Astrocyte of the cerebellum (primary cell): ENCODE measurements around the gene TTLL11.

Experiments used
- DNase-seq: peaks from one replicate; pipeline ENCODE4 v3.0.0-alpha.2; 2011; ENCODE audit warnings: low read depth
- H3K4me3 ChIP-seq: 2 replicates; pipeline ENCODE4 v1.5.1; 2011; ENCODE audit warnings: mild to moderate bottlenecking, low read depth, low read length, moderate library complexity
- in situ Hi-C: cut with HindIII; loops from 2 replicates; pipeline ENCODE4 v1.10.0; 2017; ENCODE audit warnings: low sequenced_read_pairs
- TF ChIP-seq, protein P1 (sequence below): IDR thresholded peaks from 2 replicates; pipeline ENCODE4 v1.5.1; 2012; ENCODE audit warnings: low read length, low read depth, moderate library complexity, mild to moderate bottlenecking; ENCODE audit errors: missing control alignments

TTLL11 gene

DNA sequence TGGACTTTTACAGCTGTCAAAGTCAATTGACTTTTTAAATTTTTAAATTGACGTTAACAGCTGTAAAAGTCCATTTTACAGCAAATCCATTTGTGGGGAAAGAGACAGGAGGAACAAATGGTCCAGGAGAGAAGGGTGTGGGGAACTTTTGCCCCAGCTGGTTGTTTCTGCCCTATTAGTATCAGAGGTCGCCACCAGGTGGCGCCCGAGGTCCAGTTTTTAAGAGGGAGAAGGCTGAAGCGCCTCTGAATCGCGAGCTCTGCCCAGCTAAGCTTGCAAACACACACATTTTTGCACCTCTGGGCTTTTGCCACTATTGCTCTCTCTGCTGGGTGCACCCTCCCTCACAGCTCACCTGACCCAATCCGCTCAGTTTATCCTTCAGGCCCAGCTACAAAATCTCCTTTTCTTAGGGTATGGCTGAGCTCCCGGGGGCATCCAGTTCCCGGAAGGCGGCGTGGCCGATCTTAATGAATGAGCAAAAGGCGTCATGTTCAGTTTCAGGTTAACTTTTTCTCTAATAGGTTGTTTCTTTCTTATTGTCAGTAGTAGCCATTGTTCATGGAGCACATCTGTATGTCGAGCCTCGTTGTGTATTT lies 6.3 kb upstream of the TTLL11 start:
- no peak overlapping the region for H3K4me3 ChIP-seq
- TF ChIP-seq, protein P1, sequence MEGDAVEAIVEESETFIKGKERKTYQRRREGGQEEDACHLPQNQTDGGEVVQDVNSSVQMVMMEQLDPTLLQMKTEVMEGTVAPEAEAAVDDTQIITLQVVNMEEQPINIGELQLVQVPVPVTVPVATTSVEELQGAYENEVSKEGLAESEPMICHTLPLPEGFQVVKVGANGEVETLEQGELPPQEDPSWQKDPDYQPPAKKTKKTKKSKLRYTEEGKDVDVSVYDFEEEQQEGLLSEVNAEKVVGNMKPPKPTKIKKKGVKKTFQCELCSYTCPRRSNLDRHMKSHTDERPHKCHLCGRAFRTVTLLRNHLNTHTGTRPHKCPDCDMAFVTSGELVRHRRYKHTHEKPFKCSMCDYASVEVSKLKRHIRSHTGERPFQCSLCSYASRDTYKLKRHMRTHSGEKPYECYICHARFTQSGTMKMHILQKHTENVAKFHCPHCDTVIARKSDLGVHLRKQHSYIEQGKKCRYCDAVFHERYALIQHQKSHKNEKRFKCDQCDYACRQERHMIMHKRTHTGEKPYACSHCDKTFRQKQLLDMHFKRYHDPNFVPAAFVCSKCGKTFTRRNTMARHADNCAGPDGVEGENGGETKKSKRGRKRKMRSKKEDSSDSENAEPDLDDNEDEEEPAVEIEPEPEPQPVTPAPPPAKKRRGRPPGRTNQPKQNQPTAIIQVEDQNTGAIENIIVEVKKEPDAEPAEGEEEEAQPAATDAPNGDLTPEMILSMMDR: peak; percentile 82
- in situ Hi-C loops: no loop called here
- peak; percentile 48 for DNase-seq

DNA sequence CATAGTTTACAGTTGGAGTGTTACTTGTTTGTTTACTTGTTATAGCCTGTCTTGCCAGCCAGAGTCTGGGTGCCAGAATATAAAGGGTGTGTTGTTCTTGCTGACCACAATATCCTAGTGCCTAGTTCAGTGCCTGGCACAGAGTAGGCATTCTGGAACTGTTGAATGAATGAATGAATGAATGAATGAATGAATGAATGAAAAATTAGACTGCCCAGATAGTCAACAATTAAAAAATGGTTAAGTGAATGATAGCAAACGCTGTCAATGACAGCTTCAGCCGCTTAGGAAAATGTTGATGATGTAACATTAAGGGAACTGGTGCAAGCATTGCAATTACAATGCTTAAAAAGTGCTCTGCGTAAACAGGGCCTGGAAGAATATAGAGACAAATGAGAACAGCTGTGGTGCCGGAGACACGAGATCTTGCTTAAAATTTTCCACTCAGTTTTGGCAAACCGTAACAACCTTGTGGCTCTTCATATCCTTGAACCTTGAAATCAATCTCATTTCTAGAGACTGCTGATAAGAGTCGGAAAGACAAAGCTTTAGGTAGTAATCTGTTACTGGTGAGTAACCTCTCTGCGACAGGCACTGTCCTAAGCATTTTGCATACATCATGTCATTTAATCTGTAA lies 4.7 kb upstream of the TTLL11 start:
- H3K4me3 ChIP-seq: no peak overlapping the region
- TF ChIP-seq, protein P1: no peak
- DNase-seq: no peak
- in situ Hi-C loops: no loop called here

DNA sequence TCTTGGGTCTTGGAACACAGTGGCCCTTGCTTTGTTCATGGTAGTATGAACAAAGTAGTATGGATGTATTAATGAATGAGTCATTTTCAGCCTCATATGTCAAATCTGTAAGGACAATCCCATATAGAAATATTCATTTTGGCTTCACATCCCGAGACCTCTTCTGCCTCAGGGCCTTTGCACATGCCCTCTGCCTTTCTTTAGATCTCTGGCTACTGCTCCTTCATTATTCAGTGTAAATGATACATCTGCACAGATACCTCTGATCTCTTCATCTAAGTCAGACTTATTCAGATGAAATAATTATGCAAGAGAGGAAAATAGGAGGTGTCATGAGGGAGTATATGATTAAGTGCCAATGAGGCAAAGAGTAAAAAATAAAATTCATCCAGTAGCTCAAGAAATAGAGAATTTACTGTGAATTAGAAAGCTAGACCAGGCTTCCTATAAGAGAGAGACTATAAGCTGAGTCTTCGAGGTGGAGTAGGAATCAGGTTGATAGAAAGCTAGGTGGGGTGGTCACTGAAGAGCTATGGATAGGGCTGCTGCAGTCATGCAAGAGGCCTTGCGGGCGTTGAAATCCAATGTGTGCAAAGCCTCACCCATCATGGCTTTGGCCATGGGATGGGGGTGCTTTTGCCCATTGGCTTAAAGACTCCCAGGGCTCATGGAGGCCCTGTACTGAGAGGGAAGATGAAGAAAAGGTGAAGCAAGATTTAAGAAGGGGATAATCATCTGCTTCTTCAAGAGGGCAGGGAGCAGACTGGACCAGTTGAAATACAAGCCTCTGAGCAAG lies 3.7 kb upstream of the TTLL11 start:
- no peak for DNase-seq
- in situ Hi-C loops: no loop called here
- TF ChIP-seq, protein P1: no peak
- no peak overlapping the region for H3K4me3 ChIP-seq

DNA sequence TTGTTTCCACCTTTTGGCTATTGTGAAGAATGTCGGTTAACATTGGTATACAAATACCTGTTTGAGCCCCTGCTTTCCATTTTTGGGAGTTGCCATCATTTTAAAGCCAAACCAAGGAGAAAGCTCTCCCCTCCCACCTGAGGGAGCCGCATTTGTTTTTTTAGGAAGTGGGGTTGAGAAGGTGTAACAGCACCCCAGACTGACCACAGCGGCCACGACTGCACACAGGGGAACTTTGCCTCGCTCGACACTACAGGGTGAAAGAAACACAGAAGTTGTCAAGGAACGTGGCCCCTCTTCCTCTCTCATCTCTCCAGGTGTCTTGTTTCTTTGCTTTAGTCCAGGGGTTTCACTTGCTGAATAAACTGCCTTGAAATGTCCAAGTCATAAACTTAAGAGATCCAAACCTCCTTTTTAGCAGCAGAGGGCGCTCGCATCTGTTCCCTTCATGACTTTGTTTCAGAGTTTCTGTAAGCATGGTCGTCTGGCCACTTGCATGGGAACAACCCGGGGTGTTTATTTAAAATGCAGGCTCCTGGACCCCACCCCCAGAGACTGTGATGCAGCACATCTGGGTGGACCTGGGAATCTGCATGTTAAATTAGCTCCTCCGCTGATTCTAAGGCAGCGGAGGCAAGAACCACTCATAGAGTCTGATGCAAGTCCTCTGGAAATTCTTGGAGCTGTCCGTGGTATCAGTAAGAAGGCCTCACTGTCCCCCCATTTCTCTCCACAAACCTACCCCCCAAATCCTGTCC lies 2.1 kb upstream of the TTLL11 start:
- in situ Hi-C loops: no loop called here
- TF ChIP-seq, protein P1: peak; percentile 79
- DNase-seq: peak; percentile 41
- H3K4me3 ChIP-seq: no peak overlapping the region

DNA sequence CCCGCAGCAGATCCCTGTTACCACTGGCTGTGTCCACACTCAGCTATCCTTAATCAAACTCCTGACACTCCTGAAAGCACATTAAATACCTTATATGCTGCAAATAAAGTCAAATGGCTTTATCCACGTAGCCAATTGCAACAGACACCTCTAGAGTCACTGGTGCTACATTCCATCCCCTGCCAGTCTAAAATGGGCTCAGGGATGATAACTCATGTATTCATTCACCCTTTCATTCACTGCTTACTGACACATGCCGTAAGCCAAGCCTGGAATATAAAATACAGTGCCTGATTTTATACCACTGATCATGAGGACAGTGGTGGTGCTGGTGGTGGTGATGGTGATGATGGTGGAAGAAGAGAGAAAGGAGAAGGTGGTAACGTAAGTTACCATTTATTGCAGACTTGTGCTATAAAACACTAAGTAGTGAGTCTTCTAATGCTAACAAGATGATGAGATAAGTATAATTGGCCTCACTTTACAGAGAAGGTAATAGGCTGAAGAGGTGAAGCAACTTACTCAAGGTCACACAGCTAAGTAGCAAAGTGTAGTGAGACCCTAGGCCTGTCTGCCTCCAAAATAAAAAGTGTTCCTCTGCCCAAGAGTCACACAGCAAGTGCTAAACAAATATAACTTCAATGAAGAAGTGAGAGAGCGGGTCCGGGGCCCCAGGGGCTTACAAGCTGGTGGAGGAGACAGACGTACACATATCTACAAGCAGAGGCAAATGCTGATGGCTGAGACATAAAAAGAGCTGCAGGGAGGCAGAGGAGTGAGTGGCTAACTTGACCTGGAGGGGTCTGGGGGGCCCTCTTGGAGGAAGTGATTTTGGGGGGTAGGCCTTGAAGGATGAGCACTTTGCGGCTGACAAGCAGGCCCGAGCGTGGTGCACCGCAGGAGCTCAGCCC lies 1.2 kb downstream of the TTLL11 start:
- TF ChIP-seq, protein P1: no peak
- peak overlapping the region; percentile 72 for H3K4me3 ChIP-seq
- in situ Hi-C loops: no loop called here
- DNase-seq: no peak
